Liver (tissue), 9 donors: Measurements from ENCODE around the gene FLAD1. TPM values are rescaled to one million over a fixed set of nuclear protein-coding genes. Genes with fewer than 3 reads are reported as not detected.
A peak's percentile ranks its signal among the peaks of the same experiment; 100 is the strongest.
"Not testable (repeated sequence)": the region's sequence is repeated elsewhere in the genome, so short reads cannot be mapped to it uniquely, and the experiment has no call there.

ENCODE experiments used
- DNase-seq: peaks from one replicate; pipeline ENCODE4 v3.0.0-alpha.2; 2017; ENCODE audit warnings: low spot score
- H3K27ac ChIP-seq, 2 donors: one replicate each; pipeline ENCODE4 v1.7.0; 2013; ENCODE audit warnings: inconsistent platforms in 2 of 2, low read length in 2 of 2, control low read depth in 1 of 2, low read depth in 1 of 2, mild to moderate bottlenecking in 1 of 2
- H3K27me3 ChIP-seq, 4 donors: one replicate each; pipeline versions ENCODE4 v1.6.1 to v1.7.0; 2013; ENCODE audit warnings: low read length in 3 of 4, inconsistent platforms in 1 of 4, mild to moderate bottlenecking in 1 of 4, moderate library complexity in 1 of 4; ENCODE audit not compliant: control insufficient read depth in 4 of 4, insufficient read depth in 4 of 4
- H3K36me3 ChIP-seq, 4 donors: one replicate each; pipeline versions ENCODE4 v1.6.1 to v1.7.0; 2013; ENCODE audit warnings: low read length in 3 of 4, mild to moderate bottlenecking in 3 of 4, low read depth in 1 of 4, moderate library complexity in 1 of 4; ENCODE audit not compliant: control insufficient read depth in 4 of 4, insufficient read depth in 3 of 4
- H3K4me1 ChIP-seq, 4 donors: one replicate each; pipeline versions ENCODE4 v1.6.1 to v1.7.0; 2013; ENCODE audit warnings: low read length in 3 of 4, mild to moderate bottlenecking in 3 of 4, moderate library complexity in 1 of 4; ENCODE audit not compliant: control insufficient read depth in 4 of 4, insufficient read depth in 4 of 4
- H3K4me3 ChIP-seq, 3 donors: one replicate each; pipeline versions ENCODE4 v1.6.1 to v1.7.0; 2013; ENCODE audit warnings: low read length in 3 of 3, control low read depth in 1 of 3, low read depth in 1 of 3, mild to moderate bottlenecking in 1 of 3
- H3K9ac ChIP-seq, 2 donors: one replicate each; pipeline ENCODE4 v1.7.0; 2013; ENCODE audit warnings: low read length in 2 of 2, mild to moderate bottlenecking in 2 of 2, moderate library complexity in 2 of 2, control low read depth in 1 of 2, low read depth in 1 of 2
- H3K9me3 ChIP-seq, 4 donors: one replicate each; pipeline versions ENCODE4 v1.6.1 to v1.7.0; 2013; ENCODE audit warnings: low read length in 3 of 4; ENCODE audit not compliant: control insufficient read depth in 4 of 4
- EGR1 ChIP-seq, 2 donors: IDR thresholded peaks; 2 replicates each; pipeline ENCODE4 v1.6.1; 2016 to 2018; ENCODE audit warnings: antibody characterized with exemption in 2 of 2, low read depth in 2 of 2
- FOXA1 ChIP-seq: IDR thresholded peaks from 2 replicates; pipeline ENCODE4 v1.6.1; 2016; ENCODE audit warnings: antibody characterized with exemption
- FOXA2 ChIP-seq: IDR thresholded peaks from 2 replicates; pipeline ENCODE4 v1.6.1; 2016; ENCODE audit warnings: antibody characterized with exemption
- GABPA ChIP-seq, 2 donors: IDR thresholded peaks in 1 of 2; conservative IDR thresholded peaks in 1 of 2; 2 replicates each; pipeline ENCODE4 v1.6.1; 2016; ENCODE audit warnings: antibody characterized with exemption in 2 of 2, mild to moderate bottlenecking in 1 of 2, moderate library complexity in 1 of 2
- HNF4A ChIP-seq, 2 donors: conservative IDR thresholded peaks; 2 replicates each; pipeline ENCODE4 v1.6.1; 2016; ENCODE audit warnings: antibody characterized with exemption in 2 of 2, mild to moderate bottlenecking in 2 of 2
- HNF4G ChIP-seq: IDR thresholded peaks from 2 replicates; pipeline ENCODE4 v1.6.1; 2016; ENCODE audit warnings: antibody characterized with exemption
- JUND ChIP-seq, 2 donors: IDR thresholded peaks; 2 replicates each; pipeline ENCODE4 v1.6.1; 2016; ENCODE audit warnings: antibody characterized with exemption in 2 of 2
- RAD21 ChIP-seq, 2 donors: IDR thresholded peaks; 2 replicates each; pipeline ENCODE4 v1.6.1; 2016; ENCODE audit warnings: antibody characterized with exemption in 2 of 2, mild to moderate bottlenecking in 2 of 2
- RXRA ChIP-seq, 2 donors: IDR thresholded peaks; 2 replicates each; pipeline ENCODE4 v1.6.1; 2017 to 2018; ENCODE audit warnings: antibody characterized with exemption in 2 of 2, mild to moderate bottlenecking in 1 of 2
- SP1 ChIP-seq: IDR thresholded peaks from 2 replicates; pipeline ENCODE4 v1.6.1; 2018; ENCODE audit warnings: antibody characterized with exemption, mild to moderate bottlenecking
- YY1 ChIP-seq: IDR thresholded peaks from 2 replicates; pipeline ENCODE4 v1.6.1; 2016; ENCODE audit warnings: antibody characterized with exemption, mild to moderate bottlenecking
- WGBS: extraction: QIAGEN DNeasy Blood & Tissue Kit; methylation state at CpG from one replicate; pipeline ENCODE4 v1.1.7; 2013; 5-methylcytosine and 5-hydroxymethylcytosine counted together
- polyA plus RNA-seq, 2 donors: library from polyadenylated mRNA; stranded (reverse) in 1 of 2; unstranded in 1 of 2; fragments of 200-250 nt in 1 of 2; fragments of >200 nt in 1 of 2; fragmentation: Nextera tagmentation in 1 of 2; extraction: Ambion mirVana in 1 of 2; gene quantifications; one replicate each; pipeline versions ENCODE4 v1.2.1 to v1.2.3, GENCODE V29; 2013 to 2015
- total RNA-seq, 2 donors: library from RNA; depleted of rRNA; stranded (reverse); fragments of >200 nt; gene quantifications; one replicate each; pipeline ENCODE4 v1.2.3, GENCODE V29; 2014
- TF ChIP-seq, protein P1 (sequence below): IDR thresholded peaks from 2 replicates; pipeline ENCODE4 v1.6.1; 2016; ENCODE audit warnings: antibody characterized with exemption
- TF ChIP-seq, protein P2 (sequence below): IDR thresholded peaks from 2 replicates; pipeline ENCODE4 v1.6.1; 2016; ENCODE audit warnings: antibody characterized with exemption
- TF ChIP-seq, protein P3 (sequence below): IDR thresholded peaks from 2 replicates; pipeline ENCODE4 v1.6.1; 2016; ENCODE audit warnings: antibody characterized with exemption, mild to moderate bottlenecking
- TF ChIP-seq, protein P4 (sequence below): IDR thresholded peaks from 2 replicates; pipeline ENCODE4 v1.6.1; 2016; ENCODE audit warnings: antibody characterized with exemption
- donor health status: healthy.
- donor health status: healthy.
- donor health status: healthy.
- donor health status: healthy.
- donor health status: healthy.

The FLAD1 gene
- total and polyA plus RNA-seq, 4 donors, result 10.4 to 31.6 (median 22.5) TPM

DNA sequence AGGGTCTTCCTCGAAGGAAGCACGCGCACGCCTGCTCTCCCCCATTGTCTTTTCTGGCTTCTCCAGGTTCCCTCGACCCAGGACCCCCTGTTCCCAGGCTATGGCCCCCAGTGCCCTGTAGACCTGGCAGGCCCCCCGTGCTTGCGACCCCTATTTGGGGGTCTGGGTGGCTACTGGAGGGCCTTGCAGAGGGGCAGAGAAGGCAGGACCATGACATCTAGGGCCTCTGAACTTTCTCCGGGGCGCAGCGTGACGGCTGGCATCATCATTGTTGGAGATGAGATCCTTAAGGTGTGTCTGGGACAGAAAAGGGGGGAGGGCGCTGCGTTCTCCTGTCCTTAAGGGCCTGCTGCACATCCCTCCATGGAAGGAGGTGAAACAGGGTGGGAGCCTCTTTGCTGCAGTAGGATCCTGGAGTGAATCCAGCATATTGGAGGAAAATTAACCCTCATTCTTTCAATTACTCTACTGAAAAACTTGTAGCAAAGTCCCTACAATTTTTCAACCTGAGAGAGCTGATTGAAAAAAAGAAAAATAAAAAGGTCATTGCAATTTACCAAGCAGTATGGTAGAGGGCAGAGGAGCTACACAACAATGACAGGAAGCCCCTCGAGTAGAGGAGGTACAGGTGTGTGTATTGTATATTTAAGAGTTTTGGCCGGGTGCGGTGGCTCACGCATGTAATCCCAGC lies 777 bp downstream of the FLAD1 start:
- Histone ChIP-seq H3K4me3 (peak overlapping the region; percentile 87 to 97 (median 88)), H3K9me3 (no peaks in the 10 kb centered on the region), H3K4me1 (peaks cover 8 to 29% (median 23%) of the 10 kb centered on the region in 4 donors), H3K36me3 (peaks cover 0 to 10% (median 4%) of the 10 kb centered on the region in 4 donors), H3K27me3 (no peaks in the 10 kb centered on the region), H3K9ac (peak overlapping the region; percentile 80 to 94), H3K27ac (peak overlapping the region in 1 of 2 donors; percentile 69)
- TF ChIP-seq HNF4A (conservative IDR thresholded peaks at IDR 0.05) (no peak), RXRA (IDR thresholded peaks at IDR 0.05) (no peak), GABPA (IDR thresholded peaks at IDR 0.05 in 1 of 2, conservative IDR thresholded peaks at IDR 0.05 in 1 of 2) (no peak), JUND (IDR thresholded peaks at IDR 0.05) (no peak), RAD21 (IDR thresholded peaks at IDR 0.05) (no peak), EGR1 (IDR thresholded peaks at IDR 0.05; ENCODE audit: low read depth in 2 of 2) (no peak), SP1 (no peak), YY1 (no peak), HNF4G (no peak), FOXA1 (no peak), FOXA2 (no peak)
- TF ChIP-seq, protein P1, sequence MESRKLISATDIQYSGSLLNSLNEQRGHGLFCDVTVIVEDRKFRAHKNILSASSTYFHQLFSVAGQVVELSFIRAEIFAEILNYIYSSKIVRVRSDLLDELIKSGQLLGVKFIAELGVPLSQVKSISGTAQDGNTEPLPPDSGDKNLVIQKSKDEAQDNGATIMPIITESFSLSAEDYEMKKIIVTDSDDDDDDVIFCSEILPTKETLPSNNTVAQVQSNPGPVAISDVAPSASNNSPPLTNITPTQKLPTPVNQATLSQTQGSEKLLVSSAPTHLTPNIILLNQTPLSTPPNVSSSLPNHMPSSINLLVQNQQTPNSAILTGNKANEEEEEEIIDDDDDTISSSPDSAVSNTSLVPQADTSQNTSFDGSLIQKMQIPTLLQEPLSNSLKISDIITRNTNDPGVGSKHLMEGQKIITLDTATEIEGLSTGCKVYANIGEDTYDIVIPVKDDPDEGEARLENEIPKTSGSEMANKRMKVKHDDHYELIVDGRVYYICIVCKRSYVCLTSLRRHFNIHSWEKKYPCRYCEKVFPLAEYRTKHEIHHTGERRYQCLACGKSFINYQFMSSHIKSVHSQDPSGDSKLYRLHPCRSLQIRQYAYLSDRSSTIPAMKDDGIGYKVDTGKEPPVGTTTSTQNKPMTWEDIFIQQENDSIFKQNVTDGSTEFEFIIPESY, result no peak
- TF ChIP-seq, protein P2, sequence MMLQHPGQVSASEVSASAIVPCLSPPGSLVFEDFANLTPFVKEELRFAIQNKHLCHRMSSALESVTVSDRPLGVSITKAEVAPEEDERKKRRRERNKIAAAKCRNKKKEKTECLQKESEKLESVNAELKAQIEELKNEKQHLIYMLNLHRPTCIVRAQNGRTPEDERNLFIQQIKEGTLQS, result no peak
- TF ChIP-seq, protein P3, sequence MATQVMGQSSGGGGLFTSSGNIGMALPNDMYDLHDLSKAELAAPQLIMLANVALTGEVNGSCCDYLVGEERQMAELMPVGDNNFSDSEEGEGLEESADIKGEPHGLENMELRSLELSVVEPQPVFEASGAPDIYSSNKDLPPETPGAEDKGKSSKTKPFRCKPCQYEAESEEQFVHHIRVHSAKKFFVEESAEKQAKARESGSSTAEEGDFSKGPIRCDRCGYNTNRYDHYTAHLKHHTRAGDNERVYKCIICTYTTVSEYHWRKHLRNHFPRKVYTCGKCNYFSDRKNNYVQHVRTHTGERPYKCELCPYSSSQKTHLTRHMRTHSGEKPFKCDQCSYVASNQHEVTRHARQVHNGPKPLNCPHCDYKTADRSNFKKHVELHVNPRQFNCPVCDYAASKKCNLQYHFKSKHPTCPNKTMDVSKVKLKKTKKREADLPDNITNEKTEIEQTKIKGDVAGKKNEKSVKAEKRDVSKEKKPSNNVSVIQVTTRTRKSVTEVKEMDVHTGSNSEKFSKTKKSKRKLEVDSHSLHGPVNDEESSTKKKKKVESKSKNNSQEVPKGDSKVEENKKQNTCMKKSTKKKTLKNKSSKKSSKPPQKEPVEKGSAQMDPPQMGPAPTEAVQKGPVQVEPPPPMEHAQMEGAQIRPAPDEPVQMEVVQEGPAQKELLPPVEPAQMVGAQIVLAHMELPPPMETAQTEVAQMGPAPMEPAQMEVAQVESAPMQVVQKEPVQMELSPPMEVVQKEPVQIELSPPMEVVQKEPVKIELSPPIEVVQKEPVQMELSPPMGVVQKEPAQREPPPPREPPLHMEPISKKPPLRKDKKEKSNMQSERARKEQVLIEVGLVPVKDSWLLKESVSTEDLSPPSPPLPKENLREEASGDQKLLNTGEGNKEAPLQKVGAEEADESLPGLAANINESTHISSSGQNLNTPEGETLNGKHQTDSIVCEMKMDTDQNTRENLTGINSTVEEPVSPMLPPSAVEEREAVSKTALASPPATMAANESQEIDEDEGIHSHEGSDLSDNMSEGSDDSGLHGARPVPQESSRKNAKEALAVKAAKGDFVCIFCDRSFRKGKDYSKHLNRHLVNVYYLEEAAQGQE, result no peak
- TF ChIP-seq, protein P4, sequence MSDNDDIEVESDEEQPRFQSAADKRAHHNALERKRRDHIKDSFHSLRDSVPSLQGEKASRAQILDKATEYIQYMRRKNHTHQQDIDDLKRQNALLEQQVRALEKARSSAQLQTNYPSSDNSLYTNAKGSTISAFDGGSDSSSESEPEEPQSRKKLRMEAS, result no peak
- no peak for DNase-seq
- WGBS, result 21% methylated on average over 17 of the region's 17 CpGs

DNA sequence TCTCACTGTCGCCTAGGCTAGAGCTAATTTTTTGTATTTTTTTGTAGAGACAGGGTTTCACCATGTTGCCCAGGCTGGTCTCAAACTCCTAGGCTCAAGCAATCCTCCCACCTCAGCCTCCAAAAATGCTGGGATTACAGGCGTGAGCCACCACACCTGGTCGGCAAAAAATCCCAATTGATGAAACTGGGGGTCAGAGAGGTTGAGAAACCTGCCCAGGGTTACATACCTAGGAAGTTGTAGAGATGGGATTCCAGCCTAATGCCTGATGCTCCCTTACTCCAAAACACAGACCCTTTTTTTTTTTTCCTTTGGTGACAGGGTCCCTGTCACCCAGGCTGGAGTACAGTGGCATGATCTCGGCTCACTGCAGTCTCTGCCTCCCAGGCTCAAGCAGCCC lies 3.6 kb downstream of the FLAD1 start:
- peaks cover 8 to 35% (median 24%) of the 10 kb centered on the region in 4 donors for H3K4me1 ChIP-seq
- not testable (repeated sequence) for H3K27me3 ChIP-seq, H3K9ac ChIP-seq, H3K36me3 ChIP-seq, DNase-seq, H3K4me3 ChIP-seq, H3K9me3 ChIP-seq, H3K27ac ChIP-seq
- WGBS, result 92% methylated on average over 4 of the region's 4 CpGs
